ENCODE data around the gene SPATC1L. TPM values are rescaled to one million over a fixed set of nuclear protein-coding genes. Genes with fewer than 3 reads are reported as not detected.

Gene SPATC1L
- total RNA-seq, 2 donors from 2014 or later = 6.2 to 6.9 TPM

DNA sequence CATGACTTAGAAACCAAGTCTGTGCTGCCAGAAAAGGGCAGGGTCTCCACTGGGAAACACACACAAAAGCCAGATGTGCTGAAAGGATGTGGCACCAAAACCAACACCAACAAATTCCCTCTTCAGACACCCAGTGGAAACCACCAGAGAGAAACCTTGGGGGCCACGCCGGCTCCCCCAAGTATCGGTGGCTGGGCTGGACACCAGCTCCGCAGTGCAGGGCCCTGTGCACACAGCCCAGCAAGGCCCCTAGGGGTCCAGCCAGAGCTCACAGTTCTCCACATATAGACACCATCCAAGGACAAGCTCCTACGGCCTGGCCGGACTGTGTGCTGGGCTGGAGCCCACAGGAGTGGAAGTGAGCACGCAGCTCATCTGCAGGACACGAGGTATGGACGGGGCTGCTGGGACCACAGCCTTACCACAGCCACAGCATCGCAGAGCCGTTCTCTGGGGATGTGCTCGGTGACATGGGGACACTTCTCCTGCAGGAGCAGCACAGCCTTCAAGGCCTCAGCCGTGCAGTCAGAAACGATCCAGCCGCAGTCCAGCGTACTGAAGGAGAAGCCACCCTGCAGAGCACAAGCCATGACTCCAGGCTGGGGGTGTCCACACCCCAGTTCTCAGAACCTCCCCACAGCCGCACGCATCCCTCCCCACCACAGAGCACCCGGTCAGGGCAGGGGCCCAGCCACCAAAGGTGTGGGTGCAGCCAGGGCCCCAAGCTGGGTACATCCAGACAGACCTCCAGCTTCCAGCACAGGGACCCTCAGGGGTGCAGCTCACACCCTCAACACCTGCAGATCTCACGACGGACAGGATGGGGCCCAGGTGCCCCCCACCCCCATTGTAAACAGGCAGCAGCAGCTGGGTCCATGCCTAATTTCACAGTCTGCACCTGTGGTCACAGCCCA lies 23.0 kb upstream of the SPATC1L start:
- H3K9me3 ChIP-seq = no peaks in the 10 kb centered on the region
- intact Hi-C loops (cut with DNase I) = no loop called here
- peaks cover 10% of the 10 kb centered on the region for H3K36me3 ChIP-seq
- H3K27ac ChIP-seq = no peak overlapping the region
- no peak overlapping the region for H3K9ac ChIP-seq (ENCODE audit: low read depth in 2 of 2, low read length in 2 of 2)
- H3K4me3 ChIP-seq = no peak overlapping the region
- no peaks in the 10 kb centered on the region for H3K27me3 ChIP-seq
- no peaks in the 10 kb centered on the region for H3K4me1 ChIP-seq
- TF ChIP-seq CTCF (IDR thresholded peaks at IDR 0.05) = no peak
- DNase-seq = no peak

- no peak for TF ChIP-seq CTCF (IDR thresholded peaks at IDR 0.05)
- Histone ChIP-seq H3K36me3 (peaks cover 10% of the 10 kb centered on the region), H3K4me1 (no peaks in the 10 kb centered on the region), H3K9ac (ENCODE audit: low read depth in 2 of 2, low read length in 2 of 2) (no peak overlapping the region), H3K9me3 (no peaks in the 10 kb centered on the region), H3K4me3 (no peak overlapping the region), H3K27me3 (no peaks in the 10 kb centered on the region), H3K27ac (no peak overlapping the region)
- intact Hi-C loops (cut with DNase I) = no loop called here
- no peak for DNase-seq
These were observed 22.1 kb upstream of the SPATC1L start for GRCh38 chr21:46206163-46207005.

GRCh38 chr21:46205766-46206162 lies 21.5 kb upstream of the SPATC1L start:
- Histone ChIP-seq H3K36me3 (peaks cover 9% of the 10 kb centered on the region), H3K9me3 (no peaks in the 10 kb centered on the region), H3K4me3 (no peak overlapping the region), H3K4me1 (no peaks in the 10 kb centered on the region), H3K9ac (ENCODE audit: low read depth in 2 of 2, low read length in 2 of 2) (no peak overlapping the region), H3K27ac (no peak overlapping the region), H3K27me3 (no peaks in the 10 kb centered on the region)
- DNase-seq = no peak
- TF ChIP-seq CTCF (IDR thresholded peaks at IDR 0.05) = no peak
- intact Hi-C loops (cut with DNase I) = no loop called here

GRCh38 chr21:46205166-46205565 lies 20.9 kb upstream of the SPATC1L start:
- Histone ChIP-seq H3K27me3 (no peaks in the 10 kb centered on the region), H3K4me1 (no peaks in the 10 kb centered on the region), H3K27ac (no peak overlapping the region), H3K9ac (ENCODE audit: low read depth in 2 of 2, low read length in 2 of 2) (no peak overlapping the region), H3K36me3 (peaks cover 6% of the 10 kb centered on the region), H3K4me3 (no peak overlapping the region), H3K9me3 (no peaks in the 10 kb centered on the region)
- intact Hi-C loops (cut with DNase I) = no loop called here
- DNase-seq = no peak
- TF ChIP-seq CTCF (IDR thresholded peaks at IDR 0.05) = no peak

DNA sequence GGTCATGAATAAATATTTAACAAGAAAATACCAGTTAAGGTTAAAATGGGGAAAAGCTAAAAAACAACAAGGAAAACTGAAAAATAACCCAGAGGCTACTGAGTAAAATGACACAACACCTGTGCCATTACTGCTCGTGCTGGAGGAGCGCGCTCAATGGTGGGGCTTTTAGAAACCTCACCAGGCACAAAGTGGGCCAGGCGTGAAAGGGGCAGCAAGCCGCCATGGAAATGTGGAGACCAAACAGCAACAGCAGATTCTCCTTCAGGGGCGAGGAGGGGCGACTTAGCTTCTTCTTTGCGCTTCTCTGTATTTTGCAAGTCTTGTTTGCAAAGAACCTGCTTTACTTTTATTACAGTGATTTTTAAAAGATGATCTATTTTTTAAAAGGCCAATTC lies 18.9 kb upstream of the SPATC1L start:
- Histone ChIP-seq H3K27me3 (no peaks in the 10 kb centered on the region), H3K4me1 (no peaks in the 10 kb centered on the region), H3K9ac (ENCODE audit: low read depth in 2 of 2, low read length in 2 of 2) (no peak overlapping the region), H3K9me3 (no peaks in the 10 kb centered on the region), H3K27ac (no peak overlapping the region), H3K4me3 (no peak overlapping the region), H3K36me3 (peaks cover 6% of the 10 kb centered on the region)
- no peak for DNase-seq
- intact Hi-C loops (cut with DNase I) = no loop called here
- TF ChIP-seq CTCF (IDR thresholded peaks at IDR 0.05) = no peak
